HG03558 (cell line): ENCODE measurements around the gene STK39.

ENCODE experiments used
- ATAC-seq: cut with Tn5 transposase; IDR thresholded peaks from one replicate; pipeline ENCODE4 v1.9.1; 2021; ENCODE audit warnings: moderate number of reproducible peaks; ENCODE audit not compliant: unreplicated experiment; ENCODE audit errors: extremely low read depth

Gene STK39

DNA sequence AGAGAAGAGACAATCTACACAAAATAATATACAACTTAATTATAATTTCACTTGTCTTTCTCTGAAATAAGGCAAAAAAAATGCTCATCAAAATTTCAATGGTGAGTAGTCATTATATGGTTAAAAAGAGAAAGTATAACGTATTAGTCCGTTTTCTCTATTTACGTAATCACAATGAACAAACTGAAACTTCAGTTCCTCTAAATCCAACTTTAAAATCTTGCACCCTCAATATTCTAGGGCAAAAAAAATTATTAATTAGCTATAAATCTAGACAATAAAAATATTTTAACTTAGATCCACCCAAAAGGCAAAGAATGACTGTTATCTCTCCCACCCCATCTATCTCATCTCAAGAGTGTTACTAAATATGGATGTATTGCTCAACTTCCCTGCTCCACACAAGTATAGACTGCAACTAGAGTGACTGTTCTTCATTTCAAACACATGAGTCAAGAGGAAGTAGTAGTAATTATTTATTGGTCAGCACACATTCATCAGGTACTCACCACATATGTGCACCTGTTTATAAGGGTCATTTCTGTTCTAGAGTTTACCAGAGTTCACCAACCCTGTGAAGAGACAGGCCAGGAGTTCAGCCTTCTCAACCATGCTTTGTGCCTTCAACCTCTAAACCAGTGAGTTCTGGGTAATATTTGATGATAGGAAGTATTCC, 36.4 kb downstream of the STK39 start:
- peak; percentile 27 for ATAC-seq

DNA sequence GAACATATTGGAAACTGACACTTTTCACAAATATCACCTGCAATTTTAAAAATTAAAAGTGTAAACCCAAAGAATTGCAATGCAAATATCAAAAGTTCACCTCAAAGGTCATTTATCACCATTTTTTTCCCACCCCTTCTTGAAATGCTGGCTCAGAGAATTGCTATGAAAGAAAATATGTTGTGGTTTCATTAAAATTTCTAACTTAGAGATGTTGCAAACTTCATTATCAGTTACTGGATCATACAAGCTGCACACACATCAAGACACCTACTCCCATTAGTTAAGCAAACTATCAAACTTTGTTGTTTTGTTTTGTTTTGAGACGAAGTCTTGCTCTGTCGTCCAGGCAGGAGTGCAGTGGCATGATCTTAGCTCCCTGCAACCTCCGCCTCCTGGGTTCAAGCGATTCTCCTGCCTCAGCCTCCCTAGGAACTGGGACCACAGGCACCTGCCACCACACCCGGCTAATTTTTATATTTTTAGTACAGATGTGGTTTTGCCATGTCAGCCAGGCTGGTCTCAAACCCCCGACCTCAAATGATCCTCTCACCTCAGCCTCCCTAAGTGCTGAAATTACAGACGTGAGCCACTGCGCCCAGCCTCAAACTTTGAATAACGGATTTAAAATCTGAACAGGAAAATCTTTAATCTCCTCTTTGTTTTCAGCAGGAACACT, 37.0 kb downstream of the STK39 start:
- ATAC-seq, result no peak

DNA sequence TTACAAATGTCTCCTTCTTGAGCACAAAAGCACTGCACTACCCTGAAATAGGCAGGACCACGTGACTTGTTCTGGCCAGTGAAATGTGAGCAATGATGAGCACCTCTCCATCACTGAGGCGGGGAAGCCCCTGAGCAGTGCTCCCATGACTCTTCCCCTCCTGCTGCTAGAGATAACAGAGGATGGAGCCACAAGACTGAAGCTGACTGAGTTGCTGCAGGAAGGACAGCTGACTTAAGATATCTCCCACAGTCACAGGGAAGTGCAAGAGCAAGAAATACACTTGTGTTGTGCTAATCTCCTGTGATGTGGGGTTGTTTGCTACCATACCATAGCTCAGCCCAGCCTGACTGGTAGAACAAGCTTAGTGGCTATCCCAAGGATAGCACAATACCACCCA, 38.7 kb downstream of the STK39 start:
- no peak for ATAC-seq

DNA sequence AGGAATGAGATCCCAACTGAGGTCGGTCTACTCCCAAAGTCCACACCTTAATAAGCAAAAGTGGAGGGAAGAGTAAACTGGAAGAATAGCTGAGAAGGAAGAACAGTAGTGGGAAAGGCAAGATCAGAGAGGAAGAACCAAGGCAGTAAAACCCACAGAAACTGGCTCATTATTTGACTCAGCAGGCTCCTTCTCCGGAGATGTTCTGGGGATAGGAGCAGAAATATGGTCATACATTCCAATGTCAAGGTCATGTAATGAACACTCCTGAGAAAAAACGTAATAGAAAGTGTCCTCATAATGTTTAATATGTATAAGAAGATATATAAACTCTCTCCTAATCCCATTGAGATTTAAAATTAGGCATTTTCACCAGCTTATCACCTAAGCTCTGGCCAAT, 39.5 kb downstream of the STK39 start:
- ATAC-seq, result no peak

DNA sequence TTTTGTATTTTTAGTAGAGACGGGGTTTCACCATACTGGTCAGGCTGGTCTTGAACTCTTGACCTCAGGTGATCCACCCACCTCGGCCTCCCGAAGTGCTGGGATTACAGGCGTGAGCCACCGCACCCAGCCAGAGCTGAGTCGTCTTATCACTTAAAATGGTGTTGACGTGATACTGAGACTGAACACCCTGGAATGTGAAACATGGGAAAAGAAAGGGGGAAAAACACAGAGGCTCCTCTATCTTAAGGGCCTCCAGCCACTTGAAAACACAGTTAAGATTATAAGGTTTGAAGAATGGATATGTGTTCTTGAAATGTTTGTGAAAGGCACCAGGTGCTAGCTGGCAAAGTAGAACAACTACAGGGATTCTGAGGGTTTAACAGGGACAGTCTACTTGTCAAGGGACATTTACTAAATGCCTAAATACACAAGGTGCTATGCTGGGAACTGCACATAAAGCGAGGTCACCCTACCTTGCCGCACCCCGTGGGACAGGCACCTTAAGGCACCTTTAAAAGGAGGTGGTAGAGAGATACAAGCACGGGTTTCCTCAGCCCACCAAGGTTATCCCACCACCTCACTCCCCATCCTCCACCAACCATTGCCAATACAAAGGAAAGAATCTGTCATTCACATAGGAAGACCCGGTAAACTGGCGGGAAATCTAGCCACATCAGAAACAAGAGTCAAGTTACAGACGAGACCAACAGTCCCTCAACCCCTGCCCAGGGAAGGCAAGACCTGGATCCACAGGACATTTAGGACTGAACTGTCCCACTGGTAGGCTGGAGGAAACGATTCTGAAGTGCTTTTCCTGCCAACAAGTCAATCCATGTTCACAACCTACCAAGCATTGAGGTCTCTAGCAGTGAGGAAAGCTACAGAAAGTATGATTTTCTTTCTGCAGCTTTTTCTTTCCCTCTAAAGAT, 43.4 kb downstream of the STK39 start:
- ATAC-seq, result no peak

DNA sequence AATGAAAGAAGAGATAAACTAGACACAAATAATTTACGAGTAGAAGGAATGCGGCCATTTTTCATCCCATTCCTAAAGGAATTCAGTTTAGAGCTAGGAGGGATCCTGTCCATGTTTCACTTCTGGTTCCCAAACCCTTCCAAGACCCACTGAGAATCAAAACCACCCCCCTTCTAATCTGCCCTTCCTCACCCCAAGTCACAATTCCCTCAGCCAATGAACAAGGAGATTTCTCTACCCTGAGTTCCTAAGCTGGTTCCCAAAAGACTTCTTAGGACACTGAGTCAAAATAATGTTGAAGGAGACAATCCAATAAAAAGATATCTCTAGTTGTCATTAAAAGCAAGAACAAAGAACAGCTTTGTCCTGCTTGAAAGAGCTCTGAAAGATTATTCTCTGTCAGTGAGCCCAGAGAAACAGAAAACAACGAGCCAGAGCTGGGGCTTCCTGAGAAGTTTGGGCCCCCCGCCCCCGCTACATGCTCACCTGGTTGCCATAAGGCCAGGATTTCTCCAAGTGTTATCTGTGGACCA, 45.7 kb downstream of the STK39 start:
- ATAC-seq, result no peak

DNA sequence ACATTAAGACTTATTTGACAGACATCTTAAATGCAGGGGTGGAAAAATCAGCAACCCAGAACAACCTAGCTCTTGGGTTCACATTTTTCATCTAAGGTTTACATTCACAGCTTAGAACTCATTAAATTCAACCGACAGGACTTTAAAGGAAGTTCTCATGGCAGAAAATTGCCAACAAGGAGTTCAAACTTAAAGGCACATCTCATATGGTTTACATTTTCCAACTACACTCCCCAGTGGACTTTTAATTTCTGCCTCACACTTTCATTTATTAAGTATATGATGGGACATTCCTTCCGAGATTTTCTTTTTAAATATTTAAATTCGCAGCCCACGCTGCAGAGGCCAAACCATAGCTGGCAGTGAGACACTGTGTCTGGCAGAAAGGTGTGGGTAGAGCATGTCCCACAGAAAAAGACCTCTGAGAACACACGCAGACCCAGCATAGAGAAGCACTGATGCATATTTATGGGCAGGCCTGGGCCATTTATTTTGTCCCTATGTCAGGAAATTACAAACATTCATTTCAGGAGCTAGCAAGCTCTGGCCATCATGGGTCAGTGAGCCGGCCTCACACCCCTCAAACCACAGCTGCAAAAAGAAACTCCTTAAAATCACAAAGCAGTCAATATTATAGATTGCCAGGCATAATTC, 46.3 kb downstream of the STK39 start:
- no peak for ATAC-seq

DNA sequence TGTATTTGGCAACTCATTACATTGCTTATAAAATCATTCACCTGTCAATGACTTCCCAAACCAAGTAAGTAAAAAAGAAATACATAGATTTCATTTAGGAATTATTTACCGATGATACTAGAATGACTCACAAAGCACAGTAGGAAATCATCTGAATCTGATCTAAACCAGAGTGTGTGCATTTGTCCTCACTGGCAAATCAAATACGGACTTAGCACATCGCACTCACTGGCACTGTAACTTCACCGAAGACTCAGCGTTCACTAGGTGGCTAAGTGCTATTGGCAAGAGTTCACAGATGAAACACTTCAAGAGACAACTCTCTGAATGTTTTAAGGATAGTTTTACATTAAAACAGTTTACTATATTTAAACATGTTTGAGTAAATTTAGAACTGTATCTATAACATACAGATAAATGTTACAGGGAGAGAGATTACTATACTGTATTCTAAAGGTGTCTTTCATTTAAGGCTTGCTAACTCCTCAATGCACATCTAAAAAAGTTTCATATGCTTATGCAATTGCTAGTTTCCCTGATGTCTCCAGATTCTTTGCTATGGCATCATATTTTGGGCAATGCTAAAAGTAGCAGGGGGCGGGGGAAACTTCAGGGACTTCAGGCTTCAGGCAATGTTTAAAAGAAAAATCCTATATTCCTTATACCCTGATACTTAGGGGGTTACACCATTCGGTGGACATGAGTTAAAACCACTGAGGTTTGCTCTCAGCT, 48.8 kb downstream of the STK39 start:
- ATAC-seq, result no peak

DNA sequence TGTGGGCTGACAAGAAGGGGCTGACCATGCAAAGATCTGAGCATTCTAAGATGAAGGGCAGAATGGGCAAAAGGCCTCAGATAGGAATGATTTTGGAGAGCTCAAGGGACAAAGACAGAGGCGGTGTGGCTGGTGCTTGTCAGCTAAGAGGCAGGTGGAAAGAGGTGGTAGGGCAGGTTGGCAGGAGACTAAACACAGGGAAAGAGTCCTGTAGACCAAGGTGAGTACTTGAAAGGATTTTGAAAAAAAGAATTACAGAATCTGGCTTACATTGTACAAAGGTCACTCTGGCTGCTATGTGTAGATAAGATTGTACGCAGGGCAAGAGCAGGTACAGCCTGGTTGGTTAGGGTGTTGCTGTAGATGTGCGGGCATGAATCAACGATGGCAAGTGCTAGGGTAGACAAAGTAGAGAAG, 50.6 kb downstream of the STK39 start:
- no peak for ATAC-seq

DNA sequence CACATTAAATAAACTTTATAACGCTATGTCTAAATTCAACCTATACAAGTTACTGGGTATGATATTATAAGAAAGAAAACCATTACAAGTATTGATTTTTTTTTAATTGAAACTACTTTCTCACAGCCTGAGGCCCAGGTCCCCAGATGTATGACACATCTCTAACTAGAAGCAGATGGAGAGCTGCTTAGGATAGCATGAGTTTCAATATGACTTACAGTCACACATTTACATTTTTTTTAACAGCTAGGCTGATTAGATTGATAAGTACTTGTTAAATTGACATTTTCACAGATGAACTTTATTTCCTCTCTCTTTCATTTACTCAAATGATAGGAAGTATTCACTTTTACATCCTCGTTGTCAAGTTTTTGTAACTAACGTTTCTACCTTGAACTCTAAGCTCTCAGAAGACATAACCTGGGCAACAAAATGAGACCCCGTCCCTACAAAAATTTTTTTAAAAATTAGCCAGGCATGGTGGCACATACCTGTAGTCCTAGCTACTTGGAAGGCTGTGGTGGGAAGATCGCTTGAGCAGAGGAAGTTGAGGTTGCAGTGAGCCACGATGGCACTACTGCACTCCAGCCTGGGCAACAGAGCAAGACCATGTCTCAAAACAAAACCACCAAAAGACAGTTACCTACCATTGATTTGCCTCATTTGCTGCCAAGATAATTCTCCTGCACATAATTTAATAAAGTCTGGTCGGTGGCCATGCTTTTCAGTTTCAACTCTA, 52.4 kb downstream of the STK39 start:
- ATAC-seq, result peak; percentile 97

DNA sequence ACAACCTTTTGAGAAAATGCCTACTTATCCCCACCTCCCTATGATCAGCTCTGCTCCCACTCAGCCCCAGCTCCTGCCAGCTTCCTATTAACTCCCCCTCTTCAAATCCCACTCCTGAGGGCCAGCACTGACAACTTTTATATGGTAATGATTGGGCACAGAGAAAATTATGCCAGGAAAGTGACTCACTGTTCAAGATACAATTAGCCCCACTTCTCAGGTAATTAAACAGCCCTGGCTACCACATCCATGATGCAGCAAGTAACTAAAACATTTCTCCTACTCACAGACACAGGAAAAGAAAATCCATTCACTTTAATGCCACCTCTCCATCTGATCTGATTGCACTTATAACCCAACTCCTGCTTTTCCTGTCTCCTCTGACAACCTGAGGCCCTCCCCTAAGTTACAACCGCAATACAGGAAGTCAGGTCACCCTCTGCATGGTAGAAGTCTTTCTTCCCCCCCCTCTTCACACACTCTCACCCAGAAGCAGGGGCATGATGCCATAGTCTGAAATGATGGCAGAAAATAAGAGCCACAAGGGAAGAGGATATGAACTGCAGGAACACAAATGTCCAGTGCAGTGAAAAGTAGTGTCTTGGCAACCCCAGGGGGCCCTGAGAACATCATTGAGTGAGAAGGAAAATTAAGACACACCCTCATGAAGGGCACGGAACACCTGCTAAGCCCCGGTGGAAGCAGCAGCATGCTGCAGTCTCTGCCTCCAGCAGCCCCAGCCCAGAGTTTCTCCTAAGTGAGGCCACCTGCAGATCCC, 54.4 kb downstream of the STK39 start:
- no peak for ATAC-seq

DNA sequence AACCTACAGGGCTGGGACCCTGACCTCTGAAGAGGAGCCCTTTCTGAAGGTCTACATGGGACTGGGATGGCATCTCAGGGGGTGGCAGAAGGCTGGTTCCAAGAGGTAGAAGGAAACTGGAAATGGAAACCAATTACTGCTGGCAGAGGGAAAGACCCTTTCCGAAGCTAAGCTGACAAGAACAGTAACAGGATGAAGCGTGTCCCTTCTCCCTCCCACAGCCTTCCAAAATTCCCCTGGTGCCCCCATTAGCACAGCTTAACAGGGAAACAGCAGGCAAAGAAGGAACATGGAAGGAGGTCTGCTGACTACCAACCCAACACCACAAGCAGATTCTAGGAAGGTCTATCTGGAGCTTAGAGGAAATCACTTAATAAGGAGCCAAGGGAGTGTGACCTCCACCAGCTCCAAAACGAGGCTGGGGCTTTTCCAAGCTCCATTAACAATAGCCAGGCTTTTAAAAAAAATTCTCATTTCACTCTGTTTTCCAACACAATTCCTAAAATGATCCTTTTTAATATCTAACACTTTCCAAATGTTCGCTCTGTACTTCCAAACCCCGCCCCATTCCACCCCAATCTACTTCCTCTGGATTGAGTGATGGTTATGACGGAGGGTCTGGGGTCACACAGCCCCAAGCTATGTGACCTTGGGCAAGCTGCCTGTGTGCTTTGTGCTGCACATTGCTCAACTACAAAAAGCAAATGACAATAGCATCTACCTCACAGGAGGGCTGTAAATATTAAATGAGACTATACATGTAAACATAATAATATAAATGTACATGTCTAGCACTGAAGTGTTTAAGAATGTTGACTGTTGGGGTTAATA, 55.2 kb downstream of the STK39 start:
- no peak for ATAC-seq

DNA sequence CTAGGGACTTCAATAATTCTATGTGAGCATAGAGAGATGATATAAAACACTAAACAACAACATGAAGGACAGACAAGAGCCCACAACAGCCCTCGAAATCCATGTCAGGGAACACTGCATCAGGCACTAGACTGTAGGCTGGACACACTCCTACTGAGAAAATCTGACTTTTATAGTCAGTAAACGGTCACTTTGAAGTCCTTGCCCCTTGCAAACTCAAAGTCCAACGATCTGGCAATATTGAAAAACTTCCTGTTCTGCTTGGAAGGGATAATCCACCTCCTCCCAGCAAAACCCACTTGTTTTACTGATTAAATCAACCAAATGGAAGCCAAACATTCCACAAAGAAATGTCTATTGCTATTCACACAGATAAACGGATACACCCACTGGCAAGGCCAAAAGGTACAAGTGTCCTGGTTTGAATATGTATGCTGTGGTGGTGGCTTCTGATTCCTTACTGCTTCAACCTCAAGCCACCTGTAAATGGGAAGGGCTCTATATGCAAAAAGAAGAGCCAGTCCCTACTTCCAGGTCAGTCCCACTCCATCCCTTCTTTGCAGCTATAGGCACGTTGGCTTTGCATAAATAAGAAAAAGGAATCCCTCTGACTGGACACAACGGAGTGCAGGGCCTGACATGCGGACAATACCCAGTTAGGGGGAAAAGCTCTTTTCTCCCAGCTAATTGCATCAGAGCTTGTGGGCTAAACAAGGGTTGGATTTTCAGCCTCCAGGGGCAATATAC, 56.6 kb downstream of the STK39 start:
- no peak for ATAC-seq

DNA sequence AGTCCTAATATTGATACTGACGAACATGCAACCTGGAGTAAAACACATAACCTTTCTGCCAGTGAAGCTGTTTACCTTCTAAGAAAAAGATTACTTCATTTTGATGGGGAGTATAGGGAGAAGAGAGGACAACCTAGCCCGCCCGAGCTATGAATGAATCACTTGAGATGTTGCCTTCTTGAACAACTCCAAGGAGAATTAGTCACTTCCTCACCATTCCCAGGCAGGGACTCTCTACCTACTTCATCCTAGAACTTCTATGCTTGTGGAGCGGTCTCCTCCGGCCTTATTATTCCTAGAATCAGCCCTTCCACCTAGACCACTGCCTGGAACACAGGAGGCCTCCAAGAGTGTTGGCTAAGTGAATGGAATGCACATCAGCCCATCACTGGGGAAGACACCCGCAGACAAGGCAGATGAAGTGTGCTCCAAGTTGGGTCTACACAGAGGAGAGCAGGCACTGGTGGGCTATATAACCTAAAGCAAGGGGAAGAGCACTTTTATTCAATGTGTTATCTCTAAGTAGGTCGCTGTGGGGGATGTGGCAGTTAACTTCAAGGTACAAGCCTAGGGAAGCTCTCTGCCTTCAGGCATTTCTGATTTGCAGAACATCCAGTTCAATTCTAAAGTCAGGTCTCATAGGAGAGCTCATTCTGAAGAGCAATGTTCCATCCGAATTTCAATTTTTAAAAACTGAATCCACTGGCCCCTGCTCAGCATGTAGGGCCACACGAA, 57.4 kb downstream of the STK39 start:
- no peak for ATAC-seq

DNA sequence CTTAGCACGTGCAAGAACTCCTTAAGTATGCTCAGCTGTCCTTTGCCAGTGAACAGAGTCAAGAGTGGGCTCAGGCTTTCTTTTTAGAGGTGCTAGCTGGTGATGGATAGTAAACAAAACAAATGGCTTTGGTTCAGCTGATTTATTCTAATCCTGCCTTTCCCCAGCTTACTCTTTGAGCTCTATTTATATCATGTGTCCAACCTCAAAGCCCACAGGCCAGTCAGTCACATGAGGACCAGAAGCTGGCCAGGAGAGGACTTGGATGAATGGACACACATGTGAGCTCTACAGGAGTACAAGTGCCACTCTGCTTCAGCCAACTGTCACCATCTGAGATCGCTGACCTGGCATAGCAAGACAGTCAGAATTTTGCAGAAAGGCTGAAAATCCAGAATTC, 59.4 kb downstream of the STK39 start:
- no peak for ATAC-seq

DNA sequence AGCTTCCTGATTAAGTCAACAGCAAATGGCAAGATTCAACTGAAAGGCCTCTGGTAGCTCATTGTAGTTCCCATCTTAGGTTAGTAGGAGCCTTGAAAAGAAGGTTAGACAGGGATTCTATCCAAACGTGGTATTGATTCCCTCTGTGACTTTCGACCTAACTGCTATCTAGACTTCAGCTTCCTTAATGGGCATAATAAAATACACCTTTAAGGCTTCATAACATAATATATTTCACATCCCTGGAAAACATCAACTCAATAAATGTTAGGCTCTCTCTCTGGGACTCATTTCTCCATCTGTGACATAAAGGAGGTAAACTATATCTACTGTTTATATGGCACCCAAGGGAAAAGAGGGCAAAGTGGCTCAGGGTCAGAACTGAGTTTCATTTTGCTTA, 60.9 kb downstream of the STK39 start:
- ATAC-seq, result no peak
